Stomach (tissue), 4 donors: Measurements from ENCODE around the gene GNAO1.

Experiments used
- CTCF ChIP-seq, 7 experiments: fragments of 450-650 bp in 4 of 7; fragments of 200-600 bp in 3 of 7; sonication (generic) in 3 of 7; IDR thresholded peaks; one replicate each; pipeline ENCODE4 v1.5.1; 2016 to 2019; ENCODE audit warnings: antibody characterized with exemption in 7 of 7, control low read depth in 2 of 7, mild to moderate bottlenecking in 1 of 7
- POLR2A ChIP-seq, 4 donors: fragments of 450-650 bp; IDR thresholded peaks; one replicate each; pipeline ENCODE4 v1.6.1; 2016; ENCODE audit warnings: antibody characterized with exemption in 4 of 4, control low read depth in 2 of 4, mild to moderate bottlenecking in 1 of 4, moderate library complexity in 1 of 4

GRCh38 chr16:56199164-56199563, 7.9 kb downstream of the GNAO1 start:
- TF ChIP-seq CTCF (IDR thresholded peaks at IDR 0.05) = no peak
- TF ChIP-seq POLR2A (IDR thresholded peaks at IDR 0.05) = no peak
